NCI-H187 (cell line): ENCODE results near the gene TAF1B.
"Not testable (repeated sequence)": the region's sequence is repeated elsewhere in the genome, so short reads cannot be mapped to it uniquely, and the experiment has no call there.

ENCODE experiments used
- DNase-seq, 2 experiments: peaks; one replicate each; lab custom pipeline; 2025; lab: John Stamatoyannopoulos, UW

TAF1B gene

GRCh38 chr2:9832586-9832985 lies 10.7 kb upstream of the TAF1B start:
- DNase-seq, result no peak

GRCh38 chr2:9835068-9835467 lies 8.2 kb upstream of the TAF1B start:
- not testable (repeated sequence) for DNase-seq

- no peak for DNase-seq
These were observed 7.2 kb upstream of the TAF1B start for GRCh38 chr2:9836074-9836473.

GRCh38 chr2:9836517-9836916 lies 6.8 kb upstream of the TAF1B start:
- DNase-seq, result no peak

GRCh38 chr2:9837451-9837850 lies 5.8 kb upstream of the TAF1B start:
- no peak for DNase-seq

- DNase-seq, result no peak
These were observed 4.9 kb upstream of the TAF1B start for GRCh38 chr2:9838391-9838790.

- DNase-seq, result no peak
These were observed 616 bp upstream of the TAF1B start for GRCh38 chr2:9842487-9843228.

GRCh38 chr2:9844036-9844483 lies 786 bp downstream of the TAF1B start:
- no peak for DNase-seq

- no peak for DNase-seq
These were observed 1.3 kb downstream of the TAF1B start for GRCh38 chr2:9844576-9844975.

- no peak for DNase-seq
These were observed 3.3 kb downstream of the TAF1B start for GRCh38 chr2:9846554-9846953.

- DNase-seq, result no peak
These were observed 3.9 kb downstream of the TAF1B start for GRCh38 chr2:9847140-9847539.

- no peak for DNase-seq
These were observed 9.6 kb downstream of the TAF1B start for GRCh38 chr2:9852881-9853280.

- DNase-seq, result no peak
These were observed 14.8 kb downstream of the TAF1B start for GRCh38 chr2:9857814-9858729.

- DNase-seq, result no peak
These were observed 15.4 kb downstream of the TAF1B start for GRCh38 chr2:9858730-9859068.

- DNase-seq, result not testable (repeated sequence)
These were observed 17.8 kb downstream of the TAF1B start for GRCh38 chr2:9860922-9861580.

- no peak for DNase-seq
These were observed 24.6 kb downstream of the TAF1B start for GRCh38 chr2:9867881-9868280.

GRCh38 chr2:9873337-9873736 lies 30.1 kb downstream of the TAF1B start:
- no peak for DNase-seq

GRCh38 chr2:9877026-9877425 lies 33.8 kb downstream of the TAF1B start:
- no peak for DNase-seq

- no peak for DNase-seq
These were observed 34.5 kb downstream of the TAF1B start for GRCh38 chr2:9877726-9878125.

- DNase-seq, result no peak
These were observed 36.4 kb downstream of the TAF1B start for GRCh38 chr2:9879455-9880194.

GRCh38 chr2:9883897-9884296 lies 40.6 kb downstream of the TAF1B start:
- DNase-seq, result no peak

GRCh38 chr2:9884436-9884835 lies 41.2 kb downstream of the TAF1B start:
- DNase-seq, result no peak
